GM19025 (cell line): ENCODE results near the gene GABRA4.

ENCODE experiments used
- ATAC-seq: cut with Tn5 transposase; IDR thresholded peaks from one replicate; pipeline ENCODE4 v1.9.1; 2021; ENCODE audit warnings: mild to moderate bottlenecking, low read depth, moderate library complexity; ENCODE audit not compliant: unreplicated experiment

GABRA4 gene

DNA sequence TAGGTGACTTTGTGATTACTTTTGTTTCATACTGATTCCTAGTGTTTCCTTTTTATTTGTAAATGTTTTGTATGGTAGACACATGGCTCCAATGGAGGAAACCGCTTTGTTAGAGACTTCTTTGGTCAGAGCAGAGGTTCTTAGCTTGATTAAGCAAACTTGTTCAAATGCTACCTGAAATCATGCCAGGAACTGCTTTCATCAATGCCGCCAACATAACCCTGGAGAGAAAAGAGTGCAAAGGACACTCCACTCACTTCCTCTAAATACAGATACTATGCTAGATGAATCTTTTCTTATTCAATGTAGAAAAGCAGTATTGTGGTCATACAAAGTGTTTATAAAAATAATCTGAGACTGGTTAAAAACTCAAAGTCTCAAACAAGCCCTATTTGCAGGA, 58.7 kb downstream of the GABRA4 start:
- no peak for ATAC-seq

DNA sequence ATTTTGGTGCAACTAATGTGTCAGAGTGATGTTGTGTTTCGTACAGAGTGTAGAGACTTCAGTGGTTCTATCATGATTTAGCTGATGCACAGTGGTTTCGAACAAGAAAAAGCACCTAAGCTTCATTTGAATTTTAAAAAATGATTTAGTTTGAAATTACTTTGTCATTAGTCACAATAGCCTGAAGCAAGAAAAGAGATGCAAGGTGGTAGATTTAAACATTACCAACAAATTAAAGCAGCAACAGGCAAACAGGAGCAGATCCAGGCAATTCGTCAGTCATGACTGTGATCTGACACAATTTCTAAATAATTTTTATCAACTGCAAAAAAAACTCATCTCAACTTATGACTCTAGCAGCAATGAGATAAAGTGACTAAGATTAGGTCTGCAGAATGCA, 59.7 kb downstream of the GABRA4 start:
- no peak for ATAC-seq

DNA sequence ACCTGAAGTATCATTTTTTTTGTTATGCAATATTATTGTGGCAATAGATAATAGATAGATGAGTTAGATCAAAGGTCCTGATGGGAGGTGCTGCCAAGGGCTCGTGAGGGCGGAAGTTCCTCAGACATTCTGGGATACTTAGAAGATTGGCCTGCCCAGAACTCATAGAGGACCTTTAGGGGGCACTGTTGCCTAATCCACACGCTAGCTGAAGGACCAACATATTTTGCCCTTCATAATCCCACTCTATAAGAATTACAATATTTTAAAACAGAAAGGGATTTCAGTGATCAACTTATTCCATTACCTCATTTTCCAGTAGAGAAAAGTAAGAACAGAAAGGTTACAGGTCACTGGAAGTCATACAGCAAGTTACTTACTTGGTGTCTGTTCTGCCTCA, 61.4 kb downstream of the GABRA4 start:
- peak; percentile 88 for ATAC-seq

DNA sequence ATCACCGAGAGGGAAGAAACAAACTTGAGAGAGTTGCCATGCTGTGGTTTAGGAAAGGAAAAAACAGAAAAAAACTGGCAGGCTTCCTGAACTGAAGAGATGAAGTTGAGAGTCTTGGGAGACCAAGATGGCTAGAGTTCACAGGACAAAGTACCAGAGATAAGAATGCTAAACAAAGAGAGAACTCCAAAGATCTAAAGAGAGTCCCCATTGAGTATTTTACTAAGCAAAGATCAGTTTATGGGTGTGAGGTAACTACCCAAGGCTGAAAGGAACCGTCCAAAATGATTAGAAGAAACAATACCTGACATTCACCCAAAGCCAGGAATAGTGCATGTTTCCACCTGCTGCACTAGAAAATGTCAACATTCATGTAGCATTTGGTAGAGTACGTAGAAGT, 62.5 kb downstream of the GABRA4 start:
- no peak for ATAC-seq

DNA sequence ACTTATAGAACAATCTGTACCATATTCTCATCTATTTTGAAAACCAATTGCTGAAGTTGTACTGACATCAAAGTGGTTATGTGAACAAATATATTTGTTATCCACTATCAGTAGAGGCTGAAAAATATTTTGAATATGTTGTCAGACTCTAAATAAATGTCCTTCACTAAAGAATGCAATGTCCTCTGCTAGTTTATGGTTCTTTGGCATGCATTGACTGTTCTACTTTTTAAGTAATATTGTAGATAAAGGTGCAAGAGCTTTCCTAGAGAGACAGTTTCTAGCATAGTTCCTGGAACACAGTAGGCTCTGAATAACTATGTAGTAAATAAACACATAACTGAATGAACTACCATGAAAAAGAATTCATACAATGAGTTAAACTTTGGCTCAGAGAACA, 66.2 kb downstream of the GABRA4 start:
- no peak for ATAC-seq

DNA sequence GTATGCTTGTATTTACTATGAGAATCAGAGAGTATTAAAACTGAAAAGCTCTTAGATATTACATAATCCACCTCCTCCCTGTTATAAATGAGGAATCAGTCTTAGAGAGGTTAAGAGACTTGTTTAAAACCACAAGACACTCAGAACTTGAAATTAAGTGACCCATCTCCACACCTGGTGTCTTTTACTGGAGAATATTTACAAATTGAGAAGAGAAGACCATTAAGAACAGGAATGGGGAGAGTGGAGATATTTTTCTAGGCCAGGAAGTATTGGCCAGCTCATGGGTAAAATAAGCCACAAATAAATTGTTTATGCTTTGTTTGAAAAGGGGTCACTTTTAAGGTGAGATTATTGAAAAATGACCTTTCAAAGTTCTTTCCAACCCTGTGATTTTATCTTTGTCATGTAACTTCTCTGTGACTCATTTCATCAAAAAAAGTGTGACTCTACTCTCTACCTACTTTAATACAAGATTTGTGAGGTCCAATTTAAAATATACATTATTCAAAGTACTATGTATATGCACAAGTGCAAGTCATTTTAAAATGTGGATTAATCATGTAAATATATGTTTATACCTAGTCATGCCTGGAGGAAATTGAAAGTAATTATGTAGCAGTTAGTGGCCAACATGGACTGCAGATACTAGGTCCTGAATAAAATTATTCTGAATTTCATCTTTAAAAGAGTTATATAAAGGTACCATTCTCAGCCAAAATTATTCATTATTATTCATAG, 68.4 kb downstream of the GABRA4 start:
- no peak for ATAC-seq

DNA sequence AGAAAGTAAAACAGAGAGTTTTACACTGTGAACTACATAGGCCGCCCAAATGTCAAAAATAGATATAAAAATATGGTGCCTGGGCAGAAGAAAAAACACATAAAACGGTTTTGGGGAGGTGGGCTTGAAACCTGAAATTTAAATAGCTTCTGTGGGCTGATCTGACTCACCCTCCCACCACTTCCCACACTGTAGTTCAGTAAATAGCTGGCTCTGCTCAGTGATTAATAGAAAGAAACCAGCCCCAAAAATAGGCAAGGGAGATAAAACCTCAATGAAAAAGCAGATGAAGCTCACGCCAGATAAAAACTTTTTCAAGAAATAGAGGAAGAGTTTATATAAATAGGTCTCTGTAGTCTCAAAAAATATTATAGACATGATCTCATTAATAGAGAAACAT, 71.2 kb downstream of the GABRA4 start:
- ATAC-seq: no peak

DNA sequence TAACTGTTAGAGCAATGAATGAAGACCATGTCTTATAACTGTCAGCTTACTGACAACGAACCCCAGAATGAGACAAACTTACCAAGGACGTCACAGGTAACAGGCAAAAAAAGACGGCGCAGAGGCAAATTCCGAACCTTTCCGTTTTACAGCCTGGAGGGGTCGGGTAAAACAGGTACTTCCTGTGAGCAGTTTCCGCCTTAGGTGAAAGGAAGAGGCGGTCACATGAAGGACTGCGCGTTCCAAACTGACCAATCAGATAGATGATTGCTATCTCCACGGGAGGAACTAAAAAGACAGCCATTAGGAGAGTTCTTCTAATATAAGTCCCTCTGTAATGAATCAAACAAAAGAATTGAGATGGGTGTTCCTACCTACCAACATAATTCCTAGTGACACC, 84.3 kb downstream of the GABRA4 start, which contains the start of gene COX7B2:
TSS of gene COX7B2 (minus strand) at position 168 of the 400 bp plus-strand sequence. CDS start 174,053 bp downstream, outside the sequence.
- no peak for ATAC-seq

DNA sequence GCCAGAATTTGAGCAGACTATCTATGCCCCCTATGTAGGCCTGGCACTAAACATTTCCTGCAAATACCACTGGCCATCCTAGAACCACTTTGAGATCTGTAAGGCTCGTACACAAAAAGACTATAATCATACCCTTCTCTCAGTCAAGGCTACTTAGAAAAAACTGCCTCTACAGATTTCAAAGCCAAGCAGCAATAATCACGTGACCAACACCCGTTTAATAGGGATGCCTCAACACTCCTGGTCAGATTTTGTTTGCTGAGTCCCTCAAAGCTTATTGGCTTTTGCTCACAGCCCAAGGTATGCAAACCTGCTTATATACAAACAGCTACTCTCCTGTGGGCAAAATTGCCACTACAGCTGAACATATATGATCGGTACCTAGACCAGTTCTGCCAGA, 85.2 kb downstream of the GABRA4 start:
- no peak for ATAC-seq

DNA sequence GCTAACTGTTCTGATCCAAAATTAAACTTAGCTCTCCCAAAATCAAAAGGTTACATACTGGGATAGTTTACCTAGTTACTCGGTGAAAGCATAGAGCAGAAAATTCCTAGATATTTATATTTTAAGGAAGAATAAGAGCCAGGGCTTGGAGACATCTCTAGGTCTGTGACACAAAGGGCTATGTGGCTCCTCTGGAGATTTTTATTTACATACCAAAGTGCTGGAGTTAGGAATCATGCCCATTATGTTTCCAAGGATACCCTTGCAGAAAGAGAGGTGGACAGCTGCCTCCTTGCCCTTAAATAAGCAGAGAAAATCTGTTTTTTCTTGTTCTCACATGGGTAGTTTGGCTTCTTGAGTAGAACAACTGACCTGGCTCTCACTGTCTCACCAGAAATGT, 93.3 kb downstream of the GABRA4 start:
- ATAC-seq: no peak

DNA sequence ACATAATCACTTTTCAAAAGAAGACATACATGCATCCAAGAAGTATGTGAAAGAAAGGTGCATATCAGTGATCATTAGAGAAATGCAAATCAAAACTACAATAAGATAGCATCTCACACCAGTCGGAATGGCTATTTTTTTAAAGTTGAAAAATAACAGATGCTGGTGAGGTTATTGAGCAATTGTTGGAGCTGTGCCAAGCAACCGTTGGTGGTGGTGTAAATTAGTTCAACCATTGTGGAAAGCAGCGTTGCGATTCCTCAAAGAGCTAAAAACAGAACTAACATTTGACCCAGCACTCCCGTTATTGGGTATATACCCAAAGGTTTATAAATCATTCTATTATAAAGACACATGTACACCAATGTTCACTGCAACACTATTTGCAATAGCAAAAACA, 98.6 kb downstream of the GABRA4 start:
- ATAC-seq: no peak

DNA sequence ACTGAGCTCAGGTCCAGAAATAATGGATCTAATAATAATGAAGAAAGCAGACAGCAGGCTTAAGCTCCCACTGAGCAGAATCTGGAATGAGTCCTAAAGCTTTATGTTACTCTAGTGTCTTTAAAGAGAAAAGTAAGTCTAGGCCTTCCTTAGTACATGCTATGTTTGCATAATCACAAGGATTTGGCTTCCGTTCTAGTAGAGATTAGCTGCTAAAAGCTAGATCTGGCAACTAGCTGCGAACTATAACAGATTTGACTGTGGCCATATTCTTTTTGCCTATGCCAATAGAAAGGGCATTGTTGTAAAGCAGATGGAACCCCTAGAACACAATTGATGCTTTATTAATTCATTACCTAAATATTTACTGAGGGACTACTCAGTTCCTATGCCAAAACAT, 103.3 kb downstream of the GABRA4 start:
- no peak for ATAC-seq

DNA sequence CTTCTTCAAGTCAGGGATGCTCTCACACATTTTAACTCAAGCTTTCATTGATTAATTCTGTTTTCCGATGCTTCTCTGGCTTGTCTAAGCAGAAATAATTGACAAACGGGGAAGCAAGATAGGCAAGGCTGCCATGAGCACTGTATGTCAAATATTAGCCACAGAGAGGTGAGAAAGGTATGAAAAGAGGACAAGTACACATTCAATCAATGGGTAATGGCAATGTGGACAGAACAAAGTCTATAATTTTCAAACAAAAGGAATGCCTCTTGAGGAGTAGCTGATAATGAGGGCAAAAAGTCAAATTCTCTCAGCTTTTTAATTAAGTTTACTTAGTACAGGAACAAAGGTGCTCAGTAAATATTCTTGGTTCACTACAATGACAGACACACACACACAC, 104.0 kb downstream of the GABRA4 start:
- ATAC-seq: no peak

DNA sequence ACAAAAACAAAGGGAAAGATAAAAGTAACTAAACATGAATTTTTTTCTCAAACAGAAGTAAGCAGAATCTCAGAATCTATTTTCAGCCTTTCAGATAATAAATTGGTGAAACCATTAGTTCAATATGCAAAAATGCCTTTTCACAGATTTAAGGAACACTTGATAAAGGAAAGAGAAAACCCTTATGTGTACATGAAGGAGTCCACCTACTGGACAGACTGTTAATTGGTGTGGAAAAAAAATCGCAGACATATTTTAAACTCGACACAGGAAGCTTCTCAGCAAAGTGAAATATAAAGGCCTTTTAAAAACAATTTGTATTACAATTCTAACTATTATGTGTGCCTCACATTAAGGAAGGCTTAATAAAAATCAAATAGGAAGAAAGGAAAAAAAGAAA, 106.7 kb downstream of the GABRA4 start:
- no peak for ATAC-seq

DNA sequence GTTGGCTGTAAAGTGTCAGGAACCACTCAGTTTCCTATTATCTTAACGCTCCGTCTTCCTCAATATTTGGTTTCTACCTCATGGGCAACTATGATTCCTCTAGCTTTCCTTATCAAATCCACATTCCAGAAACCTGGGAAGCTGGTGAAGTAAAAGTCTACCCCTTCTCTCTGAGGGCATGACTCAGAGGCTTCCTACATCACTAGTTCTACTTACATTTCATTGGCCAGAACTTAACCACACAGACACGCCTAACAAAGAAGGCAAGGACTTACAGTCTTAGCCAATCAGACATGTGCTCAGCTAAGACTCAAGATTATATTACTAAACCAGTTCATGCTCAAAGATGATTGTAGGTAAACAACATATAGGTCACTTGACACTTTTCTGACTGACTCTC, 114.7 kb downstream of the GABRA4 start:
- ATAC-seq: no peak

DNA sequence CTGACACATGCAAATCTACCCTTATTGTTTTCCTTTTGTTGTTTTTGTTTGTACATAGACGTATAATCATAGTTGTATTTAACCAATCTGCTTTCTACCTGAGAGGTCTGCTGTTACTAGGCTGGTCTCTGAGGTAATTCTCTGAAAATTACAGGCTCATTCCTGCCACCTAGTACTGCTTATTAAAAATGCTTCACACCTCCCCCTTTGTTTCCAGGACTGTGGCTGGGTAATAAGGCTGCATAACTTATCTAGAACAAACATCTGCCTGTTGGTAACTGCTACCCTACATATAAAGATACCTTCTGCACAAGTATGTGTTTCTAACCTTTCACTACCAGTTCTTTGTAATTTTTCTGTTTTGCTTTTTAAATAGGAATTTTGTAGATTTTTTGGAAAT, 118.6 kb downstream of the GABRA4 start:
- no peak for ATAC-seq

DNA sequence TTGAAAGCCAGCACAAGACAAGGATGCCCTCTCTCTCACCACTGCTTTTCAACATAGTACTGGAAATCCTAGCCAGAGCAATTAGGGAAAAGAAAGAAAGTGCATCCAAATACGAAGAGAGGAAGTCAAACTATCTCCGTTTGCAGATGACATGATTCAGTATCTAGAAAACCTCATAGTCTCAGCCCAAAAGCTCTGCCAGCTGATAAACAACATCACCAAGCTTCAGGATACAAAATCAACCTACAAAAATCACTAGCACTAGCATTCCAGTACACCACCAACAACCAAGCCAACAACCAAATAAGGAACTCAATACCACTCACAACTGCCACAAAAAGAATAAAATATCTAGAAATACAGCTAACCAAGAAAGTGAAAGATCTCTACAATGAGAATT, 123.0 kb downstream of the GABRA4 start:
- ATAC-seq: no peak
